Germinal center (tissue), 1 donor: ENCODE measurements around the gene DNAJC28.
"Not testable (repeated sequence)": the region's sequence is repeated elsewhere in the genome, so short reads cannot be mapped to it uniquely, and the experiment has no call there.

Source experiments
- DNase-seq: peaks from one replicate; pipeline ENCODE4 v3.0.0; 2012; ENCODE audit warnings: mixed read lengths, low spot score

DNAJC28 gene

DNA sequence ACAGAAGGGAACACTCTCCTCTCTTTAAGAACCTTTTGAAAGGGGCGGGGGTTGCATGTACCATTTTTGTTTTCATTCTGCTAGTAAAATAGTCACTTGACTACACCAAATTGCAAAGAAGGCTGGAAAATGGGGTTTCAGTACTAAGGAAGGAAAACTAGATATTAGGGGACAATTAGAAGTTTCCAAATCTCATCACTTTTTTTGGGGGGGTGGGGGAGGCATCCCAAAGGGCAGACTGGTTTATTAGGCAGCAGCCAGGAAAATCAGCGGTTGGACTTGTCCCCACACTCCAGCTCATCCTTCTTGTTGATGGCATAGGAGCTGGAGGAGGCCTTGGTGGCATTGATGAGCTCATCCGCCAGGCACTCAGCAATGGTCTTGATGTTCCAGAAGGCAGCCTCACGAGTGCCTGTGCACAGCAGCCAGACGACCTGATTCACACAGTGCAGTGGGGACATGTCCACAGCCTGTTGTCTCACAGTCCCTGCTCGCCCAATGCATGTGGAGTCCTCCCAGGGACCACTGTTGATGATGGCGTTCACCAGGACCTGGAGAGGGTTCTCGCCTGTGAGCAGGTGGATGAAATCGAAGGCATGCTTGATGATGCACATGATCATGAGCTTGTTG is 10.1 kb downstream of the DNAJC28 start:
- DNase-seq = no peak

DNA sequence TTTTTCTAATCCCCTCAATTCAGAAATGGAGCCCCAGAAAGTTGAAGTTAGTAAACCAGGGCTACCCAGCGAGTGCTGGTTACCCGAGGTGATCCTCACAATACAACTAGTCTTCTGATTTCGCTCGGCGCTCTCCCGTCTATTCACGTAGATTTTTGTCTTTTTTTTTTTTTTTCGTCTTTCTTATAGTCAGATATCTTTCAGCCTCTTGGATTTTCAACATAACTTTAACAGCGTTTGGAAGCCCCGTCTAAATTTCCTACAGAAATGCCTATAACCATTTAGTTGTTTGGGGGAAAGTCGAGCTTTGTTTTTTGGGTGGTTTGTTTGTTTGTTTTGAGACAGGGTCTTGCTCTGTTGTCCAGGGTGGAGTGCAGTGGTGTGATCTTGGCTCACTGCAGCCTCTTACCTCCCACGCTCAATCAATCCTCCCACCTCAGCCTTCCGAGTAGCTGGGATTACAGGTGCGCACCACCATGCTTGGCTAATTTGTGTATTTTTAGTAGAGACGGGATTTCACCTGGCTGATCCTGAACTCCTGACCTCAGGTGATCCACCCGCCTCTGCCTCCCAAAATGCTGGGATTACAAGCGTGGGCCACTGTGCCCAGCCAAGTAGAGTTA is 10.9 kb downstream of the DNAJC28 start:
- no peak for DNase-seq

DNA sequence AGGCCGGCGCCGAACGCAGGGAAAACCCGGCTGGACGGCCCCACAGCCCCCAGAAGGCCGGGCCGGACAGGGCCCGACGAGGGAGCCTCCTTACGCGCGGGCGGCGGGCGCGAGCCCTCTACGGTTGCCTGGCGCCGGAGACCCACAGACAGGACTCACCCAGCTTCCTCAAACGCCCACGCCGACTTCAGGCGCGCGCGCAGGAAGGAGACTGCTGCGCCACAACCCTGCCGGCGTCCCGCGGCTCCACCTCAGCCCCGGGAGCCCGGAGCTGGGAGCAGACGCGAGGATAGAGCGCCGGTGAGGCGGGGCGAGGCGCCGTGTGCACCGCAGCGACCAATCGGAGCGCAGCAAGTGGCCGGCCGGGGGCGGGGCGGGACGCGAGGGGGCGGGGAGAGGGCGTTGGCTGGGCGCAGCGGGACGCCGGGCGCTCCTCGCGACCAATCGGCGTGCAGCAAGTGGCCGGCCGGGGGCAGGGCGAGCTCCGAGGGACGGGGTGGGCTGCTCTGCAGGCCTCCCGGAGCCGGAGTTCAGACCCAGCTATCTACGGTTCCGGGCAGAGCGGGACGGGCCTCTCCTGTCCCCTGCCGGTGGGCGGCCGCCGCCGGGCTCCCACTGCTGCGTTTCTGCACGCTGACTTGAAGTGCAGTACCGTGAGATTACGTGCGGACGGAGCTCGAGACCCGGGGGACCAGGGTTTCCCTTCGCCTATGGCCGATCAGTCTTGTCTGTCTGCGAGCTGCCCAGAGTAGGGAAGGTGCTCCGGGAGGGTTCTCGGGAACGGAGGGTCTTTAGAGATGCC is 11.6 kb downstream of the DNAJC28 start, which contains the start of gene TMEM50B:
Gene TMEM50B, minus strand, starts transcription at position 296 of the 802 bp plus-strand sequence. CDS start 11,089 bp downstream, outside the sequence.
- peak; percentile 98 for DNase-seq

DNA sequence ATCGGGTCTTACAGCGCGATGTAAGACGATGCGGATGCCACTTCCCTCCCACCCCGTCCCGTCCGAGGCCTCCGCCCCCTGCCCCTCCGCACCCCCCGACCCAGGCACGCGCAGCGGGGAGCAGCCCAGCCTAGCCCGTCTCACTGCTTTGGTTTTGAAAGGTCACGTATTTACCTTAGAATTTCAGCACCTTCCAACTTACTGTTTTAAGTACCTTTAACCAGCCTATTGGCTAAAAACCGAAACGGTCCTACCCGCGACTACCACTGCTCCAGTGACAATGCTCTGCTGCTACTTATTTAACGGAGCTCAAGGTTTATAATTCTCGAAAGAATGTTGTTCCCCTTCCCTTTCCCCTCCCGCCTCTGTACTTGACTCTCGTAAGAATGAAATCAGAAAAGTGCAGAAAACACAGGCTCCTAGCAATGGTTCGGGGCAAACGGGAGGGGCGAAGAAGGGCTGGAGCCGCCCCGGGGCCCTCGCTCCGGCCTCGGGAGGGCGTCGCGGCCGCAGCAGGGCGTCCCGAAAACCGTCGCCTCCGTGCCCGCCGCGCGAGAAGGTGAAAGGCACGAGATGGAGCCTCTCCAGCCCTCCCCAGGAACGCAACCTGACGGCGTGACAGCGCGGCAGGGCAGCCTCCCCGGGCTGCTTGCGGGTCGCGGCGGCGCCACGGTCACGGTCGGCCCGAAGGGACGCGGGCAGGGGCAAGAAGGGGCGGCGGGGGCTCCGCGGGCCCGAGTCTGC is 12.4 kb downstream of the DNAJC28 start:
- DNase-seq = peak; percentile 47

DNA sequence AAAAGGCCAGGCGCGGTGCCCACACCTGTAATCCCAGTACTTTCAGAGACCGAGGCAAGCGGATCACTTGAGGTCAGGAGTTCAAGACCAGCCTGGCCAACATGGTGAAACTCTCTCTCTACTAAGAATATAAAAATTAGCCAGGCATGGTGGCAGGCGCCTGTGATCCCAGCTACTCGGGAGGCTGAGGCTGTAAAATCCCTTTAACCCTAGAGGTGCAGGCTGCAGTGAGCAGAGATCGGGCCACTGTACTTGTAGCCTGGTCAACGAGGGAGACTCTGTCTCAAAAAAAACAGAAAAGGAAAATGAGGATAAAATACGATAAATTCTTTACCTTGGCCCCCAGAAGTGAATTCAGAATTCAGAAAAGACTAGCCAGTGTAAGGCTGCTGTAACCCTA is 13.3 kb downstream of the DNAJC28 start:
- DNase-seq = no peak

DNA sequence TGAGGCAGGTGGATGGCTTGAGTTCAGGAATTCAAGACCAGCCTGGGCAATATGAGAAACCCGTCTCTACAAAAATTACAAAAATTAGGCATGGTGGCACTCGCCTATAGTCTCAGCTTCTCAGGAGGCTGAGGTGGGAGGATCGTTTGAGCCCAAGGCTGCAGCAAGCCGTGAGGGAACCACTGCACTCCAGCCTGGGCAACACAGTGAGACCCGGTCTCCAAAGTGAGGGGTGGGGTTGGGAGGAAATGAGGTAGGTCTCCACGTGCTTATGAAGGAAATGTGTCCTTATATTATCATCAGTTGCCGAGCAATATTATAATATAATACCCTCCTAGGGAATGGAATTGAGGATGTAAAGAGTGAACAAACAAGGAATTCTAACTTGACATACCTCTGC is 14.4 kb downstream of the DNAJC28 start:
- DNase-seq = no peak

DNA sequence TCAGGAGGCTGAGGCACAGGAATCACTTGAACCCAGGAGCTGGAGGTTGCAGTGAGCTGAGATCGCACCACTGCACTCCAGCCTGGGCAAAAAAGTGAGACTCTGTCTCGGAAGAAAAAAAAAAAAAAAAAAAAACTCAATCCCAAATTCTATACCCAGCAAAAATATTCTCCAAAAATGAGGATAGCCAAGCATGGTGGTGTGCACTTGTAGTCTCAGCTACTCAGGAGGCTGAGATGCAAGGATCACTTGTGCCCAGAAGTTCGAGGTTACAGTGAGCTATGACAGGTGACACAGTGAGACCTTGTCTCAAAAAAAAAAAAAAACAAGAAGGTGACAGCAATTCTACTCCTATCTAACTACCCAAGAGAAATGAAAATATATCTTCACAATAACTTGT is 18.2 kb downstream of the DNAJC28 start:
- no peak for DNase-seq

DNA sequence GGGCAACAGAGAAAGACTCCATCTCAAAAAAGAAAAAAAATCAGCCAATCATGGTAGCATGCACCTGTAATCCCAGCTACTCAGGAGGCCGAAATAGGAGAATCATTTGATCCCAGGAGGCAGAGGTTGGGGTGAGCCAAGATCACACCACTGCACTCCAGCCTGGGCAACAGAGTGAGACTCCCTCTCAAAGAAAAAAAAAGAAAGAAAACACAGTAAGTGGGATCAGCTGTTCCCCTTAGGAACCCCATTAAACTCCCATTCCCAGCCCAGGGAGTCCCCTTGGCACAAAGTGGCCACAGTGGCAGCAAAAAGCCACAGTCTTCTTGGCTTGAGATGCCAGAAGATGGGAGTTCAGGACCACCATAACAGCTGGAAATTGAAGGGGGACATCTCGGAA is 20.8 kb downstream of the DNAJC28 start:
- DNase-seq = no peak

DNA sequence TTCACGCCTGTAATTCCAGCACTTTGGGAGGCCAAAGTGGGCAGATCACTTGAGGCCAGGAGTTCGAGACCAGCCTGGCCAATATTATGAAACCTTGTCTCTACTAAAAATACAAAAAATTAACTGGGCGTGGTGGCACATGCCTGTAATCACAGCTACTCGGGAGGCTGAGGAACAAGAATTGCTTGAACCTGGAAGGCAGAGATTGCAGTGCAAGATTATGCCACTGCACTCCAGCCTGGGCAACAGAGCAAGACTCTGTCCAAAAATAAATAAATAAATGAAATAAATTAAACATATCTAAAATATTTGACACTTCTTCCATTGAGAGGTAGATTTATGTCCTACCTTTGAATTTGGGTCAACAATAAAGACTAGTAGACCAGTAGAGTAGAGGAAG is 22.3 kb downstream of the DNAJC28 start:
- not testable (repeated sequence) for DNase-seq

DNA sequence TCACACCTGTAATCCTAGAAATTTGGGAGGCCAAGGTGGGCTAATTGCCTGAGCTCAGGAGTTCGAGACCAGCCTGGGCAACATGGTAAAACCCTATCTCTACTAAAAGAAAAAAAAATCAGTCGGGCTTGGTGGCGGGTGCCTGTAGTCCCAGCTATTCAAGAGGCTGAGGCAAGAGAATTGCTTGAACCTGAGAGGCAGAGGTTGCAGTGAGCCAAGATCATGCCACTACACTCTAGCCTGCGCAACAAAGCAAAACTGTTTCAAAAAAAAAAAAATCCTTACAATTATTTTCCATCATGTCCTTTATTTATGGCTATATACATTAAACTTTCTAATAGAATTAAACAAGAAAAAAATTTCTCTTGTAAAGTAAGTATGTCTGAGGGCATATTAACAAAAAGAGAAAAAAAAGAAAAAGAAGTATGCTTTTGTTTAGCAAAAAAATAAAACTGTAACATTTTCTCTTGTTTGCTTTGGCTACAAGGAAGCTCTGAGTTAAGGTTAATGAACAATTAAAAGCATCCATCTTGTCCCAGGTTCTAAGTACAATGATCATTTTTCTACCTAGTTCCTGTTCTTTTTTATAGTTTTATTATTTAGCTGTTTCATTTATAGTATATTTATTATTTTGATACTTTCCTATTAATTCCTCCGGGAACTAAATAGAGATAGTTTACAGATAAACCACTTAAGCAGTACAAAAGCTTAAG is 29.8 kb downstream of the DNAJC28 start:
- DNase-seq = no peak

DNA sequence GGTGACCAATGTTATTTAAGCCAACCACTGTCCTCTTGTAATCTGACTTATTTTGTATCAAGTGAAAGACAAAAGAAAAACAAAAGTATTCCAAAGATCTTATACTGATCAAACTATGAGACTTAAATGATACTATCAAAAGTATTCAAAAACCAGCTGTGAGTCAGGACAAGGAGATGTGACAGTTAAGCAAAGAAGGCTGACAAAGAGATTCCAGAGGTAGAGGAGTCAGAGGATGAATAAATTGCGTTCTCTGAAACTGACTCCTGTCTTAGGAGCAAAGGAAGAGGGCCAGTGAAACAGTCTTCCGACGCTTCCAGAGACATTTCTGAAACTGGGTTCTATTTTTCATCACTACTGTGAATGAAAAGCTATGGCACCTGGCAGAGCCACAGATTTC is 32.7 kb downstream of the DNAJC28 start:
- no peak for DNase-seq

DNA sequence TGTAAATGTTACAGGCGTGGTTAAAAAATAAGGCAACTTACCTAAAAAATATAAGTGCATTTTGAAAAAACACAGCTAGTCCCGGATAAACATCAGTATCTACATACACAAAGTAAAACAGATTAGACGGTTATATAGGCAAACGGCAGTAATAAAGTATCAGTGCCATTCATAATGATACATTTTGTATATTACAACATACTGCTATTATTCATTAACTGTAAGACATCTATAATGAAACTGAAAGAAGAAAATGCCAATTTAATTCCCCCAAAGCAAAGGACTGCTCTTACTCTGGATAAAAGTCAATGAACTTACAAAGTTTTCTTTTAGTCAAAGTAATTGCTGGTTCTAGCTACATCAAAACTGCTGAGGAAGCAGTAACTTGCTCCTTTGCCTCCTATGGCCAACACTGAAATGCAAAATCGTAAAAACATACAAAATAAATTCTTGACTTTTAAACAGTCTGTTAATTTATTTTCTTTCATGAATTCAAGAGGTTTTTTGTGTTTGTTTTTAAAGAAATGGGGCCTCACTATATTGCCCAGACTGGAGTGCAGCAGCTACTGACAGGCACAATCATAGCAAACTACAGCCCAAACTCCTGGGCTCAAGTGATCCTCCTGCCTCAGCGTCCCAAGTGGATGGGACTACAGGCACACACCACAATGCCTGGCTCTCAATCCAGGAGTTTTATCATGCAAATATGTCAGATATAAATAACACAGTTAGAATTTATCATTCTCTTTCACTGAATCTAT is 35.6 kb downstream of the DNAJC28 start:
- no peak for DNase-seq

DNA sequence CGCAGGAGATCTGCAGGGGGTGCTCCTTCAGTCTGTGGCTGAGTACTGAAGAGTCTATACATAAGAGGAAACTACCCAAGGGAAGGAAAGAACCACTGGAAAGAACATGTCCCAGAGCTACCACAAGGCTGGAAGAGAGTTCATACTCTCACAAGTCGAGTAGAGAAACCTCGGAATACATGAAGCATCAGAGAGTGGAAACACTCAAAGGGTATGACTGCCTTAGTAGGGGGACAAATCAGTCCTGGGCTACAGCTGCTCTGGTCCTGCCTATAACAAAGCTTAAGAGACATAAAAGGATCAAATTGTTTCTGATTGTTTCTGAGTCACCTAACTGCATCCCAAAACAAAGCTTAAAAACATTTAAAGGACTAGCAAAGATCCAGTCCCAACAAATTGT is 39.2 kb downstream of the DNAJC28 start:
- no peak for DNase-seq

DNA sequence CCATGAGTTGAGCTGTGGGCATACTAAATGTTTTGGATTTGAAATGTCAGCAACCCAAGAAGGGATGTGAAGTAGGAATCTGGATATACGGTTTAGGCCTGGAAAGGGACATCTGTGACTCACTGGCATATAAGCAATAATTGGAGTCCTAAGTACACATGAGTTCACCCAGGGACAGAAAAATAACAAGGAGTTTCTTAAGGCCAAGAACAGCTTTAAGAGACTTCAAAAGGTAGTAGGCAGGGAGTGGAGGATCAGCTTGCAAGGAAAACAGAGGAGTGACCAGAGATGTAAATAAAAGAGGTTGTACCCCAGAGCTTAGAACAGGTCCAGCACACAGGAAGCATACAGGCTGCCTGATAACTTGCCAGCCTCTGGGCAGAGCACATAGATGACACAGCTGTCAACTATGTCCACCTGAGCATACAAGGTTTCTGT is 39.9 kb downstream of the DNAJC28 start:
- DNase-seq = no peak

DNA sequence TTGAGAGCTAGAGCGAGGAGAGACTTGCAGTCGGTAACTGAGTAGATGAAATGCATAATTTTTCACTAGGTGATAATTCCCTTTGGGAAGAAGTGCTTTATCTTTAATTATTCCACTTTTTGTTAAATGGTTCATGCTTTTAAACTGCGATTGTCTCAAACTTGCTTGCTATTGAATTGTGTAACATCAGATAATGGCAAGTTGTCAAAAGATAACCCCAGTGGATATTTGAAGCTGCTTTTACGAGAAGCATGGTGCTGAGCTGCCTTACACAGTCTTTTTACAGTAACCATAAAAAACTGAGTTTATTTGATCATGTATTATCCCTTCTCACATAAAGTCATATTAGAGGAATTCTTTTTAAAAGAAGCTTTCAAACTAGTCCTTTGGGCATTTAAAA is 41.9 kb downstream of the DNAJC28 start:
- no peak for DNase-seq

DNA sequence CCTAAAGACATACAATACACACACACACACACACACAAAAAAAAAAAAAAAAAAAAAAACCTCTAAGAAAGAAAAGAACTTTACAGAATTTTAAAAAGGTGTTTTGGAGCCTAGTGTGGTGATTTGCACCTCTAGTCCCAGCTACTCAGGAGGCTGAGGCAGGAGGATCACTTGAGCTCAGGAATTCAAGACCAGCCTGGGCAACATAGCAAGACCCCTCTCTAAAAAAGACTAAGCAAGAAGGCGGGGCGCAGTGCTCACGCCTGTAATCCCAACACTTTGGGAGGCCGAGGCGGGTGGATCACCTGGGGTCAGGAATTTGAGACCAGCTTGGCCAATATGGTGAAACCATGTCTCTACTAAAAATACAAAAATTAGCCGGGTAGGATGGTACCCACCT is 44.9 kb downstream of the DNAJC28 start:
- DNase-seq = not testable (repeated sequence)

DNA sequence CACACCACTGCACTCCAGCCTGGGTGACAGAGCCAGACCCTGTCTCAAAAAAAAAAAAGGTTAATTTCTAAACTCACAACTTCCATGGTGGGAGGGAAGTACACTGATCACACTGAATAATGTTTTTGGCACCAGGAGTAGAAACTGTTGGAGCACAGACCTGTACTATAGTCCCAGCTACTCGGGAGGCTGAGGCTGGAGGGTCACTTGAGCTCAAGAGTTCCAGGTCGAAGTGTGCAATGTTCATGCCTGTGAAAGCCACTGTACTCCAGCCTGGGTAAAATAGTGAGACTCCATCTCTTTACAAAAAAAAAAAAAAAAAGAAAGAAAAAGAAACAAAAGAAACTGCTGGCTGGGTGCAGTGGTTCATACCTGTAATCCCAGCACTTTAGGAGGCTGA is 47.0 kb downstream of the DNAJC28 start:
- no peak for DNase-seq

DNA sequence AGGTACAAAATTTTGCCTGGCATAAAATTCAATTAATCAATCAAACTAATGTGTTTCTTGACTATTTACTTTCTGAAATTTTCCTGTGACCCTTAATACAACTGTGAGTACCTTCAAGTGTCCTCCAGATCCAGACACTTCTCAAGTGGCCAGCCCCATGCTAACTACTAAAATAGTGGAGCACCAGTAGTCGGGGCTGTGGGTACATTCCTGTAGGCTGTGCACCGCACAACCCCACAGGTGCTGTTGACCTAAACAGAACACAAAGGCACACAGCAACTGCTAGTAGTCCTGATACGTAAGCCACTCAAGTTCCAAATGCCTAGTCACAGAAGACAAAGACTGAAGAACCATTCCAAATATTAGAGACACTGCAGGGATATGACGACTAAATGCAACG is 48.3 kb downstream of the DNAJC28 start:
- DNase-seq = no peak

DNA sequence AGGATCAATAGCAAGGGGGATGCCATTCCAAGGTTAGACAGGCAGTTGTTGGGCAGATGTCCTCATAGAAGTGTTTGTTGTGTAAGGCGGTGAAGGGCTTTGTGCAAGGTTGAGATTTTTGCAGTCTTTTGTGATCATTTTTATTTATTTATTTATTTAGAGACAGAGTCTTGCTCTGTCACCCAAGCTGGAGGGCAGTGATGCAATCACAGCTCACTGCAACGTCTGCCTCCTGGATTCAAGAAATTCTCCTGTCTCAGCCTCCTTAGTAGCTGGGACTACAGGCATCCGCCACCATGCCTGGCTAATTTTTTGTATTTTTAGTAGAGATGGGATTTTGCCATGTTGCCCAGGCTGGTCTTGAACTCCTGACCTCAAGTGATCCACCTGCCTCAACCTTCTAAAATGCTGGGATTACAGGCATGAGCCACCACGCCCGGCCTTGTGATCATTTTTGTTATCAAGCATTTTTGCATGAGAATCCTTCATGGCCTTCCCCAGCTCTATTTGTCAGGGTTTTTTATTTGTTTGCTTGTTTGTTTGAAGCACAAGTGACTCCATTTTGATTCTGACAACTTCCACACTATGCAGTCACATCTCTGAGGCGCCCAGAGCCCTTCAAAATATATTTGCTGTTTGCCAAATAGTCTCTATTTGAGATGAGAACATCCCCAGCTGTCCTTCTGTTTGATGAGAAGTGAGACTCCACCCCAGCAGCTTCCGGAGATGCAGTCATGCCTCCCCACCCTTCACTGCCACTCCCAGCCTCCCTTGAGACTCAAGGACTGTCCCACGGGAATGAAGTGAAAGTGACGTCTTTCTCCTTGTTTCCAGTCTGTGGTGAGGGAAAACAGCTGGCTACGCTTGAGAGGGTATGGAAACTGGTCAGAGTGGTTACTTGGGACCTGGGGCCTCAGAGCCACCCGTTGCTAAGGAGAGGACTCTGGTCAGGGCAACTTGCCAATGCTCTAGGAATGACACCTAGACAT is 49.7 kb downstream of the DNAJC28 start:
- peak; percentile 69 for DNase-seq
